ENCODE measurements around the gene WNK4.

Gene WNK4

DNA sequence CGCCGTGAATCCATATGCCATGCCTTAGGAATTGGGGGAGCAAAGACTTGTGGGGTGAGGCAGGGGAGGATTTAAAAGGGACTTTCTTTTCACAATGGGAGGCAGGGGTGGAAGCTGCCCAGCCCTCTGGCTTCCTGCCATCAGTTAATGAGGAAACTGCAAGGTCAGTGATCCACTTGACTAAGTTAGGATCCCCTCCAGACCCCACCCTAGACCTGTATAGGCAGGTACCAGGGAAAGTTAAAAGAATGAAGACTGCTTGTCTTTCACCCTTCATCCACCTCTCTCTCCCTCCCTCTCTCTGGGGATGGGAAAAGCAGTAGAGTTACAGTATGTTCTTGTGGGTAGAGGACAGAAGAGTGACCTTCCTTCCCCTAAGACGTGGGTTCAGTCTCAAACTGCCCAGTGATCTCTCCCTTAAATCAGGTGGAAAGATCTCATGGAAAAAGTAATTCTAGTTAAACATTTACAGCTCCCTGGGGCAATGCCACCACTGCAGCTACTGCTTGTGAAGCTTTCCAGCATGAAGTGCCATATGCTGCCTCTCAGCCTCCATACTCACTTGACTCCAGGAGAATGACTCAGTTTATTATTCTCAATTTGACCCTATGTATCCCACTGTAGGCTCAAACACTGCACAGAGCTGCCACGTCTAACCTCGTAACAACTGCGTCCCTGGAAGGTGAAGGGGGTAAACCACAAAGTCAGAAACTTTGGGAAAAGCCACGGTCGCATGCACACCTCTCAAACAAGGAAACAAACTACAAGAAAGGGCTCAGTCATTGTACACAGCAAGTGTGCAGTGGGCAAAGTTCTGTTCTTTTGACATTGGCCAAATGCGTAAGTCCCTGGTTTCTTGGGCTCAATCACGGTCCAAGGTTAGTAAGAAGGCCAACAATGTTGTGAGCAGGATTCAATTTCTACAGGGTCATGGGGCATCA is 16.9 kb downstream of the WNK4 start:
- peak; percentile 80 for DNase-seq

DNA sequence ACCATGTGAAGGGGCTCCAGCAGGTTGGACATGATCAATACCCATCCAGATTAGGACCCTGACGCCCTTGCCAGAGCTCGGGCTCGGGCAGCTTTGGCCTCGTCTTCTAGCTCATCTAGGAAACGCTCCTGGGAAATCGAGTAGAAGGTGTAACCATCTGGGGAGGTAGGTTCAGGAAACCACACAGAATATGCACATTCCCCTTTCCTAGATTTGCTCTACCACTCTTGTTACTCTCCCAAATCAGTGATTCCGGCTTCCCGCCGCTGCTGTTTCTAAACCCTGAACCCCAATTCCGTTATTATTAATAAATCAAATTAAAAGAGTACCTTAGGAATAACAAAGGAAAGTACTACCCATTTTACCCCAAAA is 17.6 kb downstream of the WNK4 start:
- DNase-seq = peak; percentile 54

DNA sequence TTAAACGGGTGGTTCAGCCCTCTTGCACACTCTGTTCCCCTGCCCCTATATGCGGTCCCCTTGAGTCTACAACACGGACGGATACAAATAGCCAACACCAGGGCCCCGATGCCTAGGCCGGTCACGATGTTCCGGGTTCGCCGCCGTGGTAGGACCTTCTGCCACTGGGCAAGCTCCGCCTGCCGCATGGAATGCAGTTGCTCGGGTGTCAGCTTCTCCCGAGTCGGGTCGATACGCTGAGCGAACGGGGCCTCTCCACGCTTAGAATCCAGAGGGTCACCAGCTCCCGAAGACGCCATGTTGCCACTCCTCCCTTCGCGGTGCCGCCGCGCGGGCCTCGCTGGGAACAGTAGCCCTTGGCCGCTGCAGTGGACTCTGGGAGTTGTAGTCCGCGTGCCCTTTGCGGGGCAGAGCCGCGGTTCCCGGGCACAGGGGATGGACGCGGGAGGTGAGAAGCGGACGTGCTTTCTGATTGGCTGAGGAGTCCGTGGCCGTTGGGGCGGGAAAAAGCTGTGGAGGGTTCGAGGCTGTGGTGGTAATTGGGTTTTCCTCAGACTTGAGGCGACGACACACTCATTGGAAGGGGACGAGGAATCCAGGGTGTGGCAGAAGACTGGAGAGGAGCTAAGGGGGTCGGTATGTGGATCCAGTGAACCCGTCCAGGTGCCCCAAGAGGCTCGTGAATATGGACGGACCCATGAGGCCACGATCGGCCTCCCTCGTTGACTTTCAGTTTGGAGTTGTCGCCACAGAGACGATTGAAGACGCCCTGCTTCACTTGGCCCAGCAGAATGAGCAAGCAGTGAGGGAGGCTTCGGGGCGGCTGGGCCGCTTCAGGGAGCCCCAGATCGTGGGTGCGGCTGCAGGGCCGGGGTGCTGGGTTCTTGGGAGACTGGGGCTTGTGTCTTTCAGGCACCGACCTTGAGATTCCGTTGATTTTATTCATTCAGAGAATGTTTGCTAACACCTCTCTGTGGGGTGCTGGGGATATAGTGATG is 18.3 kb downstream of the WNK4 start, which contains the start of the genes CNTD1 and COA3:
Gene CNTD1, plus strand, starts transcription at position 479 of the 998 bp plus-strand sequence. Its CDS starts 207 bp downstream, at position 686.
Gene COA3, minus strand, starts transcription at position 322 of the 998 bp plus-strand sequence. Its CDS starts 23 bp downstream, at position 299.
- peak; percentile 97 for DNase-seq

DNA sequence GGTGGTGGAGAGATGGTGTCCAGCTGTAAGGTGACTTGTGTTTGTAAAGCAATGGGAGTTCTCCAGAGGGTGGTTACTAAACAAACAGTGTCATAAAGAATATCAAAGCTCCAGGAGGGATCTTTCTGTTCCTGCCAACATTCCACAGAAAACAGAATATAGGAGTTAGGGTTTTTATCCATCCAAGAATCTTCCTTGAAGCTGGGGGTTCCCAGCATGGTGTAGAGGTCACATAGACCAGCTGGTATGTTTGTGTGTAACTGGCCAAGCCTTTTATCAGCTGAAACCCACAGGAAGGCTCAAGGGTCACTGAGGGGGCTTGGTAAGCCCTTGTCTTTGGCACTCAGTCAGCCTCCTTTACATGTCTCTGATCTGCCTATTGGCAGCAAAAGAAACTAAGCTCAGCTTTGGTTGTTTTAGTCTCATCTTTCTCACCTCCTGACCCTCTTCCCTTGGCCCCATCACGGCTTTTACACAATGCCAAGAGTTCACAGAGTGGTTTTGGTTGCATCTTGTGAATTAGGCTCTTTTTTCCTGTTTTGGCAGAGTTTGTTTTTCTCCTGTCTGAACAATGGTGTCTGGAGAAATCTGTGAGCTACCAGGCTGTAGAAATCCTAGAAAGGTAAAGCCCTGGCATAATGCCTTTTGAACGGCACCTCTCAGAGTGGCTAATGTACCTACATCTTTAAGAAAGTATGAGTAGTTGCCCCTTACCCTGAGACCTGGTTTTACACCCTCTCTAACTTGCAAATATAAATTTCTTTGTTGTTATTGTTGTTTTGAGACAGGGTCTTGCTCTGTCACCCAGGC is 22.9 kb downstream of the WNK4 start:
- no peak for DNase-seq

DNA sequence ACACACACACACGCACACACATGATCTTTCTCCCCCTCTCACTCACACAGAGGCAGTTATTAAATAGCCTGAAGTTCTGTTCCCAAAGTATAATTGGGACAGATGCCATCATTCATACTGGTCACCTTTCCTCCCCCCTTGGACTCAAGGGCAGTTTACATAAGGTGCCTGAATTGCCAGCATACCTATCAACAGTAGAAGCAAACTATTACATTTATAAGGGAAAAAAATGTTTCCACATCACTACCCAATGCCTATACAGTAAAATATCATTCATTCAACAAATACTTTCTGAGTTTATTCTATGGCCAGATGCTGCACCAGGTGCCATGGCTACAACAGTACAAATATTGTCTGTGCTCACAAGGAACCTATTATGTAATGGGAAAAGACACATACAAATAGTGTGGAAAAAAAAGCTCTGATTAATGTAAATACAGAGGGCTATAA is 24.5 kb downstream of the WNK4 start:
- peak; percentile 96 for DNase-seq

DNA sequence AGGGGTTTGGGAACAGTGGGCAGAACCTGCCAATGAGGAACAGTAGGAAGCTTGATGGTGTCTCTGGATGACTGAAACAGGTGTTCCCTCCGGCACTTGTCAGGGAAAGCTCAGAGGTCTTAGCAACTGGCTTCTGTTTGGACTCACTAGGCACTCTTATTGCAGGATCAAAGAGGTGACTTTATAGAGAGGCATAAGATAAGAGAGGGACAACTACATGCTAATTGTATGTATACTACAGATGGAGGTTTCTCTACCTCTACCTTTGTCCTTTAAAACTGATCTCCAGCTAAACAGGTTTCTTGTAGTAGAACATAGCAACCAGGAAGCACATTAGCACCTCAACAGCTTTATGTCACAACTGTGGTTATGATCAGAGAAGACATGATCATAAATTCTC is 25.8 kb downstream of the WNK4 start:
- DNase-seq = peak; percentile 56

DNA sequence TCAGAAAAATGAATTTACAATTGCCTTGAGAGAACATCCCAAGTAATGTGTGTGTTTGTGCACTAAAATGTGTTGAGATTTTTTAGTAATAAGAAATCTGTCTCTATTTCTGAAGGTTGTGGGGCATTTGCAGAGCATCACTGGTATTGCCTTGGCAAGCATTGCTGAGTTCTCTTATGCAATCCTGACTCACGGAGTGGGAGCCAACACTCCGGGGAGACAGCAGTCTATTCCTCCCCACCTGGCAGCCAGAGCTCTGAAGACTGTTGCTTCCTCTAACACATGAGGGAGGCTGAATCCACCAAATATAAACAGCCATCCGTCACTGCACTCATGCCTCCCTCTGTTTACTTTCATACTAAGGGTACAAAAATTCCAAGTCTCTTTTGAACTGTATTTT is 28.8 kb downstream of the WNK4 start:
- DNase-seq = no peak

DNA sequence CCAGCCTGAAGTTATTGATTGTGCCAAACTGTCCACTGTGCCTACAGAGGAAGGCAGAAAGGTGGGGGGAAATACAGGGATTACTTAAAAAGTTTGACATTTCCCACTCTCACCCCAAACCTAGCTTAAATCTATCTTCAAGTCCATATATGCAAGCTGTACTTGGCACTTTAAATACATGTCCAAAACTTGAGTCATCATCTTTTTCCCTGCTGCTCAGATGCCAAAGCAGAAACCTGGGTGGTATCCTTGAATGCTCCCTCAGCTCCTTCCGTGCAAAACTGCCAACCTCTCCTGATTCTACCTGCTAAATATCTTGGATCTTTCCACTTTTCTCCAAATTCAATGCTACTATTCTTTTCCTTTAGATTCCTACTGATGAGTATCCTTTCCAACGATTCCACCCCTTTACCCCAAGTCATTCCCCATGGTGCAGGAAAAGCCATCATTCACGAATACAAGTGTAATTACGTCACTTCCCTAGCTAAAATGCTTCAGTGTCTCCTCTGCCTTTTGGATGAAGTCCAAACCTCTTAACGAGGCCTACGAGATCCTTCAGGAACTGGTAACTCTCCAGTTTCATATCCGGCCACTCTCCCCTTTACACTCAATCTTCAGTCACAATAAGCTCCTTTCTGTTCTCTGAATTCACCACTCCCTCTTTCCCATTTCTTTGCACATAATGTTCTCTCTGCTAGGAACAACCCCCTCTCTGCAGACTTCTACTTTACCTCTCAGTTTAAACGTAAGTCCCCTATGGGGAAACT is 34.4 kb downstream of the WNK4 start:
- no peak for DNase-seq

DNA sequence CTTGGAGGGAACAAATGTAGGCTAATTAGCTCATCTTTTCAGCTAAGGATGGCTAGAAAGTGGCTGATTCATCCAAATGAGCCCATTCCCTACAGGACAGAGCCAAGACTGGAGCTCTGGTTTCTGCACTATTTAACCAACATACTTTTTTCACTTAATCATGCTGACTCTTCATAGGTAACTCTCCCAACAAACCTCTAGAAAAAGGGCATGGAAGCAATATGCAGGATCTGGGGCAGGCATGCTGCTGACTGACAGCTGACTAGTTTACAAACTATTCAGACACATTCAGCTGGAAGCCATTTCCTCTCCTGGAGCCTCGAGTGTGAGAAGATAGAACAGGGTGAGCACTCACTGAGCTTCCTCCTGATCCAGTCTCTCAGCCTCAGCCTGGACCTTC is 37.5 kb downstream of the WNK4 start:
- no peak for DNase-seq

DNA sequence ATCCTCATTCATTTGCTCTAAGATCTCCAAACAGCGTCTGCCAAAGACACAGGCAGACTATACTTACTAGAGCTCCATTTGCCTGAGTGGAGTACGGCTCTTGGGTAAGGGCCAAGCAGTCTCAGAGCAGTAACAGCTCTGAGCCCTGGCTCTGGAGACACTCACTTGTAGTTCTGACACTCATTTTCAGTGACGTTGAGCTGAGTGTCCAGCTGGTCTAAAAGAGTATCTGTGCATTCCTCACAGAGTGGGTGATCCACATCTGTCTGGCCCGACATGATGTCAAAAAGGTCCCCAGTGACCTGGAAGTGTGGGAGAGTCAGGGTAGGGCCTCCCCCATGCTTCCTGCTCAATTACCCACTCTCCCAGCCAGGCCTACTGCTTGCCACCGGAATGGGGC is 38.0 kb downstream of the WNK4 start:
- DNase-seq = no peak

DNA sequence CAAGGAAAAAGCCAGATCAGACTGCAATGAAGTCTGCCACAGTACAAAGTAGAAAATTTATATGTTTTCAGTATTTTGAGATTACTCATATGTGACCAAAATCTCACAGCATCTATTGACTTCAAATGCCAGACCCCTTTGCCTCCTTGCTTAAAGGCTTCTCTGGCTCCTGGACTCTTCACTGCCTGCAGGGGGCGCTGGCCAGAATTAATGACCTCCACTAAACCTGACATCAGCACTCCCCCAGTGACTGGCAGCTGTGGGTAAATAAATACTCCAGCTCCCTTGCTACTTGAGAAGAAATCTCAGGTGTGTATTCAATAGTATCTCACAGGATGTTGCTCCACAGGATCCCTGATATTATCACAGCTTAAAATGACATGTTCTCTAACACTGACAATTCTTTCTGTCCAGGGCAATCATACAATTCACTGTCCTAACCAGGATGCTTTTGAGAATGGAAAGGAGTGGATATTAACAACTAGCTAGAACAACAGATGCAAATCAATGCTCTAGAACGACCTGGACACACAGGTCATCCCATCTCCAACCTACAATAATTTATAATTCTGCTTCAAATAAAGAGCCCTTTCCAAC is 39.6 kb downstream of the WNK4 start:
- DNase-seq = peak; percentile 96

DNA sequence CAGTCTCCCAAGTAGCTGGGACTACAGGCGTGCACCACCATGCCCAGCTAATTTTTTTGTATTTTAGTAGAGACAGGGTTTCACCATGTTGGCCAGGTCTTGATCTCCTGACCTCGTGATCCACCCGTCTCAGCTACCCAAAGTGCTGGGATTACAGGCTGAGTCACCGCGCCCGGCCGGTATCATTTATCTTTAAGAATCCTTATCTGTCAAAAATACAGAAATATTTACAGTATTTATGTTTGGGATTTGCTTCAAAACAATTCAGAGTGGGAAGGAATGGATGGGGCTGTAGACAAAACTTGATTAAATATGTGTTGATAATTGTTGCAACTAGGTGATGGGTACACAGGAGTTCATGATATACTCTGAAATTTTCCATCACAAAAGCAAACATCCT is 40.8 kb downstream of the WNK4 start:
- DNase-seq = no peak

DNA sequence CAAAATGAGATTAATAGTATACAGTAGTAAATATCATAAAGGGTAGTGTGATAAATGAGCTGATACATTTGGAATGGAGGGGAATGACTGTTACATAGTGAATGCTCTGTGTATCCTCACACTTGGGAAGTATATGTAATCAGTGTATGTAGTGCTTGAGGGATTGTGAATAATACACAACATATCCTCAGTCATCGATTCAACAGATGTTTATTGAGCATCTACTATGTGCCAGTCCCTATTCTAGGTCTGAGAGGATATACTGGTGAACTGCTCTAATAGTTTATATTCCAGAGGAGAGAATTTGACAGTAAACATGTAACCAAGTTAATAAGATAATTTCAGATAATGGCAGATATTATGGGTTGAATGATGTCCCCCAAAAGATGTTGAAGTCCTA is 47.1 kb downstream of the WNK4 start:
- DNase-seq = no peak

DNA sequence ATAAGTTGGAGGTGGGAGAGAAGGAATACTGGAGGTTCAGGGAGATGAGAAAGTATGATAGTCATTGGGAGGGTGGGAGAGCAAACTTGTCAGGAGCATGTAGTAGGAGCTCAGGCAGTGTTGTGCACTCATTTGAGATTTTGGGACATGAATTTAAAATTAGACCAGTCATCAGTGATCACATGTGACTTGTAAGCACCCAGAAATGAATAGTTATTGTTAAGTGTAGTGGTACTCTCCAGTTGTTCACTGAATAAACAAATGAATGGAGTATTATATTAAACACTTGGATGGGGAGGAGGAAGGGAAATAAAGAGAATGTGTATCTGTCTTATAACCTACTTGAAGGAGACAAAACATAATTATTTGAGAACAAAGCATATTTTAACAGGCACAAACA is 50.6 kb downstream of the WNK4 start:
- DNase-seq = no peak

DNA sequence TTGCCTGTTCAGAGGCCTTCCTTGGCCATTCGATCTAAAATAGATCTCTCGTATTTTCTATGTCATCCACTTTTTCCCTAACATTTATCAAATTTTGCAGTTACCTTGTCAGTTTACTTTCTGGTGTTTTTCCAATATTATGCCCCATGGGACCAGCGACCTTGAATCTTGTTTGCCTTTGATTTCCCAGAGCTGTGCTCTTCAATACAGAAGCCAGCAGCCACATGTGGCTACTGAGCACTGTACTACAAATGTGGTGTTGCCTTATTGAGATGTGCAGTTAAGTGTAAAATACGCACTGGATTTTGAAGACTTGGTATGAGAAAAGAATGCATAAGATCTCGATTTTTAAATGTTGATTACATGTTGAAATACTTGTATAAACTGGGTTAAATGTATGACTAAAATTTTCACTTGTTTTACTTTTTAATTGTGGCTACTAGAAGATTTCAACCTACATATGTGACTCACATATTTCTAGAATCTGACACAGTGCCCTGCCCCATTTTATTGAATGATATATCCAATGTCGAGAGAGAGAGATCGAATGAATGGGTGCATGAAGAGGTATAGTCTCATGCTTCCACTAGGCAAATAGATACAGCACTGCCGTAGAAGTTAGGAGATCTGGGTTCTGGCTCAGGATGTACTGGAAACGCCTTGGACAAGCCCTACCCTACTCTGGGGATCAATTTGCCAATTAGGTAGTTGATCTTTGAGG is 52.0 kb downstream of the WNK4 start:
- DNase-seq = no peak

DNA sequence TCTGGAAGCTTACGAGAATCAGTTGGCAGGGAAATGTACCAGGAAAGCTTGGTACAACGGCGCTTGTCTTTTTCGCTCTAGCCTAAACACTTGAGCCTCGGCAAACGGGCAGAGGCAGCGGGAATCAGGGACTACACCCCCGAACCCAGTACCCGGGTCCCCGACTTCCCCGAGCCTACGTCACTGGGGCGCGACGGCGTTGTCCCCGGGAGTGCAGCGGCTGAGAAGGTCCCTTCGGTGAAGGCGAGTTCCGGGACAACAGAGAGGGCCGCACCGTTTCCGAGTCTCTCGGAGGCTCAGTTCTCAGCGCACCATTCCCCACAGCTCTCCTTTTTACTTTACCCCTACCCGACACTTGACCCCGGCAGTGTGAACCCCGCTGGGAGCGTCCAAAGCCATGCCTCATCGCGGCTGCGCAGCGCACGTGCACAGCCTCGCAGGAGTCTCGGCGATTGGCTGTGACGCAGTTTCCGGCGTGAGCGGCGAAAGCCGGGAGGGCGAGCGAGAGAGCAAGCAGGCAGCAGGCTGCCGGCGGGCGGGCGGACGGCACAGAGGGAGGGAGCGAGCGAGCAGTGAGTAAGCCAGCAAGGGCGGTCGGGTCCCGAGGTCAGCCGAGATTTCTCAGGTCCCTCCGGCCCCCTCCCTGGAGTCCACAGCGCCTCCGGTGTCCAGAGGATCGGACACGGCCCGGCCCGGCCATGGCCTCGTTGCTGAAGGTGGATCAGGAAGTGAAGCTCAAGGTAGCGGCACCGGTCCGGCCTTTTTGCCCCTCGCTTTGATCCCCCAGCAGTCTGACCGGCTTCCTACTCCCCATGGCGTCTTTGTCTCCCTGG is 52.7 kb downstream of the WNK4 start, which contains the start of gene PSME3:
Gene PSME3, plus strand, starts transcription at position 464 of the 833 bp plus-strand sequence. Its CDS starts 235 bp downstream, at position 699.
- peak; percentile 97 for DNase-seq

DNA sequence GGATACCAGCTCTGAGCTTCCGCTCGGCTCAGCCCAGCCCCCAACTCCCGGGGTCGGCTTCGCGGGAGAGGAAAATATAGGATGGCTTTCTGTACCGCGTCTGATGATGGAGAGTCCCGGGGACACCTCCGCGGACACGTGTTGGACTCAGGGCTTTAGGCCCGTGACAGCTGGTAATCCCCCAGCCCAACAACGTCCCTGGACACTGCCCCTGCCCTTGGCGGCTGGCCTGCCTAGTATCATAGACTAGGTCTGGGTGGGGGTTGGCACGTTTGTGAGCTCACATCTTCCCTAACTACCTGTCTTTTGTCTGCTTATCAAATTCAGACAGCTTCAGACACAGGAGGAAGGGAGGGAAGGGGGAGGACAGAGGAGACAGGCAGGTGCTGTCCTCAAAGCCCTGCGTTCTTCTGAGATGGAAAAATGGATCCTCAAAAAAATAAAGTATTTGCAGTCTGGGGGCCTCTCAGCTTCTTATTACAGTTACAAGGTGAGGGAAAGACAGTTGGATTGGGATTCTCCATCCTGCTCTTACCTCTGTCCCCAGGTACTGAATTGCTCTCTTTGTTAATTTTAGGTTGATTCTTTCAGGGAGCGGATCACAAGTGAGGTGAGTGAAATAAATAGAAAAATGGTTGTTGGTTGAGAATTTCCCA is 53.5 kb downstream of the WNK4 start:
- DNase-seq = peak; percentile 71

DNA sequence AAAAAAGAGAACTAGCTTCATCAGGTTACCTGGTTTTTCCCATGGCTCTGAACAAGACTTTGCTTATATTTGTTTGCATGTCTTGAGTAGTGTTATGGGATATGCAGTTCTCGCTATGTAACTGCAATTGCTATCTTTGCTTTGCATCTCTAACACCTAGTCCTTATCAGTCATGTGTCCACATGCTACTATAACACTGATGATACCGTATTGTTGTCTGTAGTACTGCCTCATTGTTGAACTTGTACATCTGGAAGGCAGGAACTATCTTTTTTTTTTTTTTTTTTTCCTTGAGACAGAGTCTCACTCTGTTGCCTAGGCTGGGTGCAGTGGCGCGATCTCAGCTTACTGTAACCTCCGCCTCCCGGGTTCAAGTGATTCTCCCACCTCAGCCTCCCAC is 55.3 kb downstream of the WNK4 start:
- DNase-seq = no peak

Measured in DMS53 (cell line).